ENCODE measurements around the gene LDLRAD4. TPM values are rescaled to one million over a fixed set of nuclear protein-coding genes. Genes with fewer than 3 reads are reported as not detected.

LDLRAD4 gene
- total RNA-seq, 4 donors from 2014 or later, result 2.7 to 22.5 (median 10.8) TPM

DNA sequence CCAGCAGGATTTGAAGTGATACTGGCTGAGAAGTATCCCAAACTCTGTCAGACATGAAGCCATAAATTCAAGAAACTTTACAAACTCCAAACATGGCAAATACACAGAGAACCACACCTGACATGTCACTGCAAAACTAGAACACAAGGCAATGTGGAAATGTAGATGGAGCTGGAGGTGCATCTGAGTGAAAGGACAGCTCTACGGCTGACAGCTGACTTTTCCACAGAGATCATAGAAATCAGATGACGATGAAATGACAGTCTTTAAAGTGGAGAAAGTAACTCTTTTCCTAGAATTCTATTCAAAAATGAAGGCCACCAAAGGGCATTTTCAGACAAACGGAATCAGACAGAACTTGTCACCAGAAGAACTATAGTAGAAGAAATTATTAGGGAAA, 97.5 kb downstream of the LDLRAD4 start:
- no peak for DNase-seq (ENCODE audit: low spot score in 2 of 2)
- TF ChIP-seq, protein P1, sequence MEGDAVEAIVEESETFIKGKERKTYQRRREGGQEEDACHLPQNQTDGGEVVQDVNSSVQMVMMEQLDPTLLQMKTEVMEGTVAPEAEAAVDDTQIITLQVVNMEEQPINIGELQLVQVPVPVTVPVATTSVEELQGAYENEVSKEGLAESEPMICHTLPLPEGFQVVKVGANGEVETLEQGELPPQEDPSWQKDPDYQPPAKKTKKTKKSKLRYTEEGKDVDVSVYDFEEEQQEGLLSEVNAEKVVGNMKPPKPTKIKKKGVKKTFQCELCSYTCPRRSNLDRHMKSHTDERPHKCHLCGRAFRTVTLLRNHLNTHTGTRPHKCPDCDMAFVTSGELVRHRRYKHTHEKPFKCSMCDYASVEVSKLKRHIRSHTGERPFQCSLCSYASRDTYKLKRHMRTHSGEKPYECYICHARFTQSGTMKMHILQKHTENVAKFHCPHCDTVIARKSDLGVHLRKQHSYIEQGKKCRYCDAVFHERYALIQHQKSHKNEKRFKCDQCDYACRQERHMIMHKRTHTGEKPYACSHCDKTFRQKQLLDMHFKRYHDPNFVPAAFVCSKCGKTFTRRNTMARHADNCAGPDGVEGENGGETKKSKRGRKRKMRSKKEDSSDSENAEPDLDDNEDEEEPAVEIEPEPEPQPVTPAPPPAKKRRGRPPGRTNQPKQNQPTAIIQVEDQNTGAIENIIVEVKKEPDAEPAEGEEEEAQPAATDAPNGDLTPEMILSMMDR (IDR thresholded peaks at IDR 0.05), result no peak
- TF ChIP-seq POLR2A (IDR thresholded peaks at IDR 0.05), result no peak
- WGBS, 2 donors, result 93 to 97% methylated on average over 3 of the region's 3 CpGs
- H3K4me3 ChIP-seq (ENCODE audit: low read depth, poor library complexity, severe bottlenecking), result no peak overlapping the region
- intact Hi-C loops (cut with DNase I; ENCODE audit: low total_unique reads), result no loop called here

GRCh38 chr18:13317801-13318200, 99.2 kb downstream of the LDLRAD4 start:
- 91% methylated on average over 9 of the region's 9 CpGs for WGBS, 2 donors
- intact Hi-C loops (cut with DNase I; ENCODE audit: low total_unique reads), result no loop called here
- no peak for DNase-seq (ENCODE audit: low spot score in 2 of 2)
- H3K4me3 ChIP-seq (ENCODE audit: low read depth, poor library complexity, severe bottlenecking), result no peak overlapping the region
- TF ChIP-seq, protein P1 (IDR thresholded peaks at IDR 0.05), result no peak
- TF ChIP-seq POLR2A (IDR thresholded peaks at IDR 0.05), result no peak

- DNase-seq (ENCODE audit: low spot score in 2 of 2), result no peak
- no peak overlapping the region for H3K4me3 ChIP-seq (ENCODE audit: low read depth, poor library complexity, severe bottlenecking)
- WGBS, 2 donors, result 74 to 79% methylated on average over 19 of the region's 19 CpGs
- TF ChIP-seq POLR2A (IDR thresholded peaks at IDR 0.05), result no peak
- TF ChIP-seq, protein P1 (IDR thresholded peaks at IDR 0.05), result no peak
- intact Hi-C loops (cut with DNase I; ENCODE audit: low total_unique reads), result no loop called here
These were observed 100.4 kb downstream of the LDLRAD4 start for GRCh38 chr18:13318731-13319501.

DNA sequence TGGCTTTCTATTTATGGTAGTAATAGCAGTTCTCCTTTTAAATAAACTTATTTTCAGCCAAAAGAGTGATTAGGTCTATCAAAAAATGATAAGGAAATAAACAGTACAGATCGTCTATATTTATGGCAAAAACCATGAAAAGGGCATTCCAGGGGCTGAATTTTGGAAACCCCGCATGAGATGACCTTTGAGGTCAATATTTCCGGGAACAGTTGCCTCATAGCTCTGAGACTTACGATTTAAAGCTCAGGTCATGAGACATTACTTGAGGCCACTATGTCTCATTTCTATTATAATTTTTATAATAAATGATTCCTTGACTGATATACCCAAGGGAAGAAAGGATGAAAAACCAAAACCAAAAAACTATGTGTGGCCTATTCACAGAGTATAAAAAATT, 101.1 kb downstream of the LDLRAD4 start:
- no peak for DNase-seq (ENCODE audit: low spot score in 2 of 2)
- WGBS, 2 donors, result 68 to 70% methylated on average over 4 of the region's 4 CpGs
- TF ChIP-seq POLR2A (IDR thresholded peaks at IDR 0.05), result no peak
- TF ChIP-seq, protein P1 (IDR thresholded peaks at IDR 0.05), result no peak
- H3K4me3 ChIP-seq (ENCODE audit: low read depth, poor library complexity, severe bottlenecking), result no peak overlapping the region
- intact Hi-C loops (cut with DNase I; ENCODE audit: low total_unique reads), result no loop called here

GRCh38 chr18:13320096-13320495, 101.5 kb downstream of the LDLRAD4 start:
- 76 to 85% methylated on average over 8 of the region's 8 CpGs for WGBS, 2 donors
- no peak overlapping the region for H3K4me3 ChIP-seq (ENCODE audit: low read depth, poor library complexity, severe bottlenecking)
- DNase-seq (ENCODE audit: low spot score in 2 of 2), result no peak
- no peak for TF ChIP-seq POLR2A (IDR thresholded peaks at IDR 0.05)
- TF ChIP-seq, protein P1 (IDR thresholded peaks at IDR 0.05), result no peak
- intact Hi-C loops (cut with DNase I; ENCODE audit: low total_unique reads), result no loop called here

Measured in lower leg skin (tissue), 4 donors.